Mesenchymal stem cell (in vitro differentiated cells and primary cell): ENCODE results near the gene FDPS.

Experiments
- DNase-seq: peaks from one replicate; pipeline ENCODE4 v3.0.0-alpha.2; 2013
- H2AFZ ChIP-seq: one replicate; pipeline ENCODE4 v1.6.1; 2013; ENCODE audit warnings: low read depth, mild to moderate bottlenecking, control low read depth, inconsistent platforms, low read length, moderate library complexity
- H2AK5ac ChIP-seq: 2 replicates; pipeline ENCODE4 v1.6.1; 2013; ENCODE audit warnings: low read length, moderate library complexity, mild to moderate bottlenecking, inconsistent platforms; ENCODE audit not compliant: severe bottlenecking
- H2BK120ac ChIP-seq: one replicate; pipeline ENCODE4 v1.6.1; 2013; ENCODE audit warnings: low read depth, mild to moderate bottlenecking, inconsistent platforms, low read length, moderate library complexity
- H2BK12ac ChIP-seq, 2 experiments: one replicate each; pipeline ENCODE4 v1.6.1; 2013; ENCODE audit warnings: inconsistent platforms in 2 of 2, low read length in 2 of 2, mild to moderate bottlenecking in 2 of 2, moderate library complexity in 2 of 2, control low read depth in 1 of 2
- H2BK15ac ChIP-seq: one replicate; pipeline ENCODE4 v1.6.1; 2013; ENCODE audit warnings: mild to moderate bottlenecking, low read depth, inconsistent platforms; ENCODE audit not compliant: poor library complexity, severe bottlenecking
- H2BK5ac ChIP-seq: 2 replicates; pipeline ENCODE4 v1.6.1; 2013; ENCODE audit warnings: low read depth, mild to moderate bottlenecking, low read length, control low read depth, inconsistent platforms; ENCODE audit not compliant: poor library complexity, severe bottlenecking
- H3K14ac ChIP-seq, 2 experiments: one replicate each; pipeline ENCODE4 v1.6.1; 2013; ENCODE audit warnings: inconsistent platforms in 2 of 2, low read length in 2 of 2, control low read depth in 1 of 2, mild to moderate bottlenecking in 1 of 2, moderate library complexity in 1 of 2
- H3K18ac ChIP-seq, 2 experiments: one replicate each; pipeline ENCODE4 v1.6.1; 2013; ENCODE audit warnings: inconsistent platforms in 2 of 2, low read length in 2 of 2, control low read depth in 1 of 2, low read depth in 1 of 2, mild to moderate bottlenecking in 1 of 2
- H3K23ac ChIP-seq, 2 experiments: one replicate each; pipeline ENCODE4 v1.6.1; 2013; ENCODE audit warnings: inconsistent platforms in 2 of 2, low read length in 2 of 2, mild to moderate bottlenecking in 2 of 2, moderate library complexity in 2 of 2, control low read depth in 1 of 2
- H3K27ac ChIP-seq: 2 replicates; pipeline ENCODE4 v1.5.1; 2013; ENCODE audit warnings: mild to moderate bottlenecking, moderate library complexity, low read length, control low read depth, inconsistent platforms; ENCODE audit not compliant: poor library complexity, severe bottlenecking
- H3K27me3 ChIP-seq, 2 experiments: 2 replicates each; pipeline versions ENCODE4 v1.6.1 to v1.7.0; 2013; ENCODE audit warnings: low read length in 2 of 2, mild to moderate bottlenecking in 2 of 2, moderate library complexity in 2 of 2, control low read depth in 1 of 2, inconsistent platforms in 1 of 2; ENCODE audit not compliant: control insufficient read depth in 1 of 2, insufficient read depth in 1 of 2
- H3K36me3 ChIP-seq, 2 experiments: 2 replicates each; pipeline versions ENCODE4 v1.6.1 to v1.7.0; 2013; ENCODE audit warnings: low read length in 2 of 2, control low read depth in 1 of 2, inconsistent platforms in 1 of 2, low read depth in 1 of 2, mild to moderate bottlenecking in 1 of 2; ENCODE audit not compliant: insufficient read depth in 2 of 2, control insufficient read depth in 1 of 2
- H3K4ac ChIP-seq, 2 experiments: one replicate each; pipeline ENCODE4 v1.6.1; 2013; ENCODE audit warnings: inconsistent platforms in 2 of 2, low read length in 2 of 2, mild to moderate bottlenecking in 2 of 2, moderate library complexity in 2 of 2, control low read depth in 1 of 2, low read depth in 1 of 2
- H3K4me1 ChIP-seq: 2 replicates; pipeline ENCODE4 v1.6.1; 2013; ENCODE audit warnings: low read depth, low read length, control low read depth; ENCODE audit not compliant: control insufficient read depth, insufficient read depth
- H3K4me2 ChIP-seq: 2 replicates; pipeline ENCODE4 v1.6.1; 2013; ENCODE audit warnings: low read length, mild to moderate bottlenecking, inconsistent platforms; ENCODE audit not compliant: poor library complexity, severe bottlenecking
- H3K4me3 ChIP-seq, 2 experiments: 2 replicates each; pipeline versions ENCODE4 v1.5.1 to v1.7.0; 2013; ENCODE audit warnings: low read length in 2 of 2, mild to moderate bottlenecking in 2 of 2, control low read depth in 1 of 2, low read depth in 1 of 2; ENCODE audit not compliant: insufficient read depth in 1 of 2
- H3K79me1 ChIP-seq: replicated peaks from 2 replicates; pipeline ENCODE4 v1.6.1; 2013; ENCODE audit warnings: mild to moderate bottlenecking, control low read depth, low read length, inconsistent platforms; ENCODE audit not compliant: poor library complexity, severe bottlenecking
- H3K9ac ChIP-seq: 2 replicates; pipeline ENCODE4 v1.7.0; 2013; ENCODE audit warnings: mild to moderate bottlenecking, low read length, moderate library complexity
- H3K9me3 ChIP-seq: 2 replicates; pipeline ENCODE4 v1.7.0; 2013; ENCODE audit warnings: mild to moderate bottlenecking, low read length; ENCODE audit not compliant: control insufficient read depth
- H4K8ac ChIP-seq: one replicate; pipeline ENCODE4 v1.6.1; 2013; ENCODE audit warnings: inconsistent platforms, mild to moderate bottlenecking, low read length, moderate library complexity
- H4K91ac ChIP-seq: one replicate; pipeline ENCODE4 v1.6.1; 2013; ENCODE audit warnings: mild to moderate bottlenecking, low read length, inconsistent platforms
- WGBS: methylation state at CpG from one replicate; pipeline ENCODE4 v1.1.7; 2013; ENCODE audit warnings: mixed read lengths; 5-methylcytosine and 5-hydroxymethylcytosine counted together

Gene FDPS

DNA sequence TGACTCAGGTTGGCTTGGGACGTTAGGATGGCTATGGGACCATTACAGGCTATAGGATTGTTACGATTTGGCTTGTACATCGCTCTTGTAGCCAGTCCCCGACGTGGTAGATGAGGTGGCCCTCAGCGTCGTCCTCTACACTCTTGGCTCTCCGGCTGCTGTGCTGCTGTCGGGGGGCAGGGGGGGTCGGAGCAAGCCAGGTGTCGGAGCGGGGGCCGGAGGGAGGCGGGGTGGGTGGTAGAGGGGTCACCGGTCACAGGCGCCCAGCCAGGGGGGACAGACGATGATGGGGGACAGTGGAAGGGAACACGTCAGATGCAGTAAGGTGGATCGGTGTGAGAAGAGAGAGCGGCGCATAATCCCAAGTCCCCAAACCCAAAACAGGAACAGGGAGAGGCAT, 40.0 kb upstream of the FDPS start:
- Histone ChIP-seq H2BK120ac (no peak overlapping the region), H3K27ac (no peak overlapping the region), H2AFZ (no peak overlapping the region), H2BK5ac (no peak overlapping the region), H3K4ac (no peak overlapping the region), H3K9me3 (no peaks in the 10 kb centered on the region), H3K9ac (peak overlapping the region; percentile 47), H3K23ac (no peak overlapping the region), H3K18ac (no peak overlapping the region), H3K4me1 (no peaks in the 10 kb centered on the region), H3K36me3 (peaks cover 58 to 77% of the 10 kb centered on the region in 2 experiments), H3K14ac (no peak overlapping the region), H2BK15ac (no peak overlapping the region), H3K79me1 (peaks cover 26% of the 10 kb centered on the region), H2AK5ac (no peak overlapping the region), H4K8ac (no peak overlapping the region), H4K91ac (no peak overlapping the region), H2BK12ac (no peak overlapping the region), H3K27me3 (no peaks in the 10 kb centered on the region), H3K4me3 (no peak overlapping the region), H3K4me2 (no peak overlapping the region)
- WGBS, result 97% methylated on average over 14 of the region's 21 CpGs
- DNase-seq, result no peak

DNA sequence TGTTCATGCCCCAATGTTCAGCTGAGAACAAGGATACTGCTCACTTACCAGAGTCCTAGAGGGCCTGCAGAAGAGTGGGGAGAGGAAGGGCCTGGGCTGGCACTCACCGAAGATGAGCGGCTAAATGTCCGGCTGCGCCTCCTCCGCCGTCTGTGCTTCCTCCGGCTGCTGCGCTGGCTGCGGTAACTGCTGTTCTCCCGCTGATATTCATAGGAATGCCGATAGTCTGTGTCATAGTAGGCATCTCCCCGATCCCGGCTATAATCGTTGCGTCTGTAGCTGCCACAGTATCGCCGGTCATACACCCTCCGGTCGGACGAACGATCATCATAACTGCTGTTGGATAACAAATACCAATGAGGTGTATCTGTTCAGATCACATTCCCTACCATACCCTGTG, 39.3 kb upstream of the FDPS start:
- H2BK5ac ChIP-seq, result no peak overlapping the region

DNA sequence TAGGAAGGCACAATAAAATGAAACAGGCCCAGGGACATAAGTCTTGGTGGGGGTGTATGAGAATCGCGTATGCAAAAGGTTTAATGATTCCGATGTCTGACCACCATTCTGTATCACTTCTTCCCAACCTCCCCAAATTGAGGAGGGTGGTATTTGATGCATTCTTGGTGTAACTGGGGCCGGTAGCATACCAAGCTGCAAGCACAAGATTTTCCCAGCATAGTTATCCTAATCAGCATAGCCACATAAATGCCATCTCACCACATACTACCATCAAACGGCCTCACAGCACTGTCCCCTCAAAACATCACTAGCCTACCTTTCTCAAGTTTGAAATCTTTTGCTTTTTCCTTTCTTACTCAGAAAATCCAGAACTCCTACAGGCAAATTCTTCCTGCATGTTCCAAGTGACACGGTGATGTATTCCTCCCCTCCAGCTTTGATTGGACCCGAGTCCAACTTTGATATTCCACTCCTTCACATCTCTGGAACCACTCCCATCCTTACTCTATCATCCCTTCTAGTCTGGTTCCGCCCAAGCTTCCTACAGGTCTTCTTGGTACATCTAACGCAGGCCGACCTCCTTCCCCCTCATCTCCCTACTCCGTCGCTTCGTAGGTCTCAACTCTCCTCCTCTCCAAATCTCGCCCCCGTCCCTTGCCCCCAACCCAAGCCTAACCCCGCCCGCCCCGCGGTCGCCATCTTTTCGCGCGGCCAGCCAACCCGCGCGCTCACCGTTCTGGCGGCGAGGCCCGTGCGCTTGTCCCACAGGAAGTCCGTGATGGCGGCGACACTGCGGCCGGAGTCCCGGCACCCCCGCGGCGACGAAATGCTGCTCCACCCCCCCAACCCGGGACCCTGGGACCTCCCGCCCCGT, 36.0 kb upstream of the FDPS start:
- Histone ChIP-seq H3K9ac (peak overlapping the region; percentile 90), H4K91ac (peak overlapping the region; percentile 85), H3K18ac (peak overlapping the region; percentile 67 to 97), H3K9me3 (no peaks in the 10 kb centered on the region), H2BK12ac (peak overlapping the region in 1 of 2 experiments; percentile 35), H3K27ac (peak overlapping the region; percentile 92), H3K79me1 (peaks cover 17% of the 10 kb centered on the region), H2BK15ac (peak overlapping the region; percentile 19), H3K4me2 (peak overlapping the region; percentile 72), H3K14ac (peak overlapping the region; percentile 17 to 53), H2AK5ac (no peak overlapping the region), H3K4me3 (peak overlapping the region; percentile 78 to 88), H4K8ac (peak overlapping the region; percentile 81), H2AFZ (no peak overlapping the region), H3K4ac (peak overlapping the region; percentile 82 to 92), H3K27me3 (no peaks in the 10 kb centered on the region), H3K36me3 (peaks cover 31 to 39% of the 10 kb centered on the region in 2 experiments), H3K4me1 (peaks cover 3% of the 10 kb centered on the region), H3K23ac (no peak overlapping the region), H2BK5ac (peak overlapping the region; percentile 78), H2BK120ac (peak overlapping the region; percentile 99)
- peak; percentile 79 for DNase-seq
- WGBS, result 8% methylated on average over 28 of the region's 44 CpGs

More for the DNA sequence above, 39.3 kb upstream of the FDPS start:
- Histone ChIP-seq H3K36me3 (peaks cover 51 to 69% of the 10 kb centered on the region in 2 experiments), H3K18ac (no peak overlapping the region), H4K91ac (no peak overlapping the region), H2AK5ac (no peak overlapping the region), H3K9ac (no peak overlapping the region), H3K4ac (no peak overlapping the region), H2BK120ac (no peak overlapping the region), H2AFZ (no peak overlapping the region), H3K9me3 (no peaks in the 10 kb centered on the region), H3K14ac (no peak overlapping the region), H2BK12ac (no peak overlapping the region), H3K4me3 (no peak overlapping the region), H3K4me1 (peaks cover 3% of the 10 kb centered on the region), H3K27me3 (no peaks in the 10 kb centered on the region), H2BK15ac (no peak overlapping the region), H3K4me2 (no peak overlapping the region), H4K8ac (no peak overlapping the region), H3K79me1 (peaks cover 26% of the 10 kb centered on the region), H3K23ac (no peak overlapping the region), H3K27ac (no peak overlapping the region)
- DNase-seq, result no peak
- WGBS, result 98% methylated on average over 21 of the region's 21 CpGs
